Right renal pelvis (tissue), 4 donors: ENCODE measurements around the gene PHC3. TPM values are rescaled to one million over a fixed set of nuclear protein-coding genes. Genes with fewer than 3 reads are reported as not detected.

Experiments used
- DNase-seq, 4 donors: peaks; one replicate each; pipeline ENCODE4 v3.0.0-alpha.2; 2013; ENCODE audit warnings: low read depth in 4 of 4, low spot score in 3 of 4, missing footprints in 1 of 4
- polyA plus RNA-seq, 4 donors: library from polyadenylated mRNA; unstranded; fragments of 120-200 nt; gene quantifications; one replicate each; pipeline ENCODE4 v1.2.1, GENCODE V29; 2013; ENCODE audit not compliant: insufficient read length in 4 of 4

The PHC3 gene
- polyA plus RNA-seq, 4 donors, result 22.3 to 33.3 (median 27.6) TPM

DNA sequence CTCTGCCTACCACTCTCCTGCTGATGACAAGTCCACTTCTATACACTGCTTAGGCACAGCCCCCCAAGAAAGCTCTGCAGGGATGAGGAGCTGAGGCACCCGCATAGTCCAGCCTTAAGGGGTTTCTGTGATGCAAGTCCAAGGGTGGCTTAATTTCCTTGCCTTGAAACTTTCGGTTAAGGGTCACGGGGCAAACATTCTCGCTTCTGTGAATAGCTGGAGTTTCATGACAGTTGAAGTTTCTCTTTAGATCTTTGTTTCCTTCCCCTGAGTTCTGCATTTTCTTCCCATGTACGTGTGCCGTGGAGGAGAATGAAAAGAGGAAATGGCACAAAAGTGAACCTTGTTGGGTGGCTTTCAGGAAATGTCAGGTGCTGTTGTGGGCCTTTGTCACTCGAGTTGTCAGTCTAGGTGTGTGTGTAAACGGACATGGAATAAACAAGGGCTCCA is 136.7 kb downstream of the PHC3 start:
- no peak for DNase-seq

DNA sequence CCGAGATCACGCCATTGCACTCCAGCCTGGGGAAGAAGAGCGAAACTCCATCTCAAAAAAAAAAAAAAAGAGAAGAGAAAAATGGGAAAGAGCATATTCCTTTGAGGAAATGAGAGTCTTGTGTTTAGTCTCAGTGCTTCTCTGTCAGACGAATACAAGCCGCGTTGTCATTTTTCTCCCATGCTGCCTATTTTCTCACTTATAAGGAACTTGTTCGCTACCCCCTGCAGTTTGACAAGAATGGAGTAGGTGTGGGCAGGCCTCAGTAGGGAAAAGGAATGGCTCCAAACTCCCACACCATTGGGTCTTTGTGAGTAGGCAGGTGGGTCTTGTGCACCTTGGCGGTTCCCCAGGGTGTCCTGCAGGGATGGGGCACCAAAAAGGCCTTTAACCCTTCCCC is 137.3 kb downstream of the PHC3 start:
- no peak for DNase-seq

DNA sequence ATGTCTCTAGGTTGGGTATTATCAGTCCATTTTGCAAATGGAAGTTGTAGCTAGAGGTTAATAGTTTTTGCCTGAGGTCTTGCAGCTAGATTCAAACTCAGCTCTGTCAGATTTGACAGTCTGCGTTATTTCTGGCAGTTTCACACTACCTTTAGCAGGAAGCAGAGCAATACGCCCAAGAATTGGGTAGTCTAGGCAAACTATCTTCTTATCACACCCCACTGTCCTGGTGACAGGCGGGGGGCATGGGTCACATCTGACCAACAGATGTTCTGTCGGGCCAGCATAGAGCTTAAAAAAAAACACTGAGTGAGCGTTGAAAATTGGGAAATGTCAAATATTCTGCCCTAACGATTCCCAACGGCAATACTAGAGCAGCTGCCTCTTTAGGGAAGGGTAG is 138.0 kb downstream of the PHC3 start:
- DNase-seq, result no peak

DNA sequence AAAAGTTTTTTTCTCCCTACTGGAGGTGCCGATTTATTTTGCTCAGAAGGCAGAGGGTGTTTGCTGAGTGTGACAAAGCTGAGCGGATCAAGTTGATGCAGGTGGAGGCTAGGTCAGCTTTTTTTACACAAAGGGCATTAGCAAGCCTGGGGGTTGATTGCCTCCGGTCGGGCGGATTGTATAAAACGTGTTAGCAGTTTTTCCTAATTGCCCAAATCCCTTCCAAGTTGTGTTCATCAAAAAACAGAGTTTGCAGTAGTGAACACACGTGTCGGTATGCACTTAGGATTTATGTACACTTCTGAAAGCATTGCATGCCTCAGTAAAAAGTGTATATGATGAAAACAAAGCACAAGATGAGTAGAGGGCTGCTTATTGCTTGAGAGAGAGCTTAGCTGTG is 141.1 kb downstream of the PHC3 start:
- no peak for DNase-seq

- no peak for DNase-seq
Measured at GRCh38 chr3:170038434-170039110, 143.0 kb downstream of the PHC3 start.

Other genes with a start within 250 kb of the PHC3 start
- gene SEC62, start 214.9 kb downstream of the PHC3 start, polyA plus RNA-seq, result 100 to 1,000 TPM; 144 to 193 (median 183) TPM
- 10 to 100 TPM; 42.0 to 53.5 (median 46.3) TPM for gene GPR160, start 143.7 kb downstream of the PHC3 start, polyA plus RNA-seq
- gene PRKCI, start 40.7 kb upstream of the PHC3 start, polyA plus RNA-seq, result 100 to 1,000 TPM in 1 of 4 donors, 10 to 100 TPM in 3; 61.3 to 100 (median 78.6) TPM
- gene SKIL, start 176.0 kb upstream of the PHC3 start, polyA plus RNA-seq, result 10 to 100 TPM; 39.4 to 45.7 (median 45.1) TPM
- gene CLDN11, start 237.1 kb upstream of the PHC3 start, polyA plus RNA-seq, result 100 to 1,000 TPM; 212 to 267 (median 222) TPM